Measurements from ENCODE around the gene ZNF776.
"Not testable (repeated sequence)": the region's sequence is repeated elsewhere in the genome, so short reads cannot be mapped to it uniquely, and the experiment has no call there.

ZNF776 gene

GRCh38 chr19:57786906-57787305 is 40.3 kb downstream of the ZNF776 start:
- Histone ChIP-seq H3K27ac (ENCODE audit: low read depth, low read length) (no peak overlapping the region), H3K36me3 (ENCODE audit: control insufficient read depth, insufficient read depth, low read length) (peaks cover 15% of the 10 kb centered on the region)

GRCh38 chr19:57788114-57788692 is 41.6 kb downstream of the ZNF776 start:
- no peaks in the 10 kb centered on the region for H3K27me3 ChIP-seq (ENCODE audit: control insufficient read depth, insufficient read depth, low read length)
- no peaks in the 10 kb centered on the region for H3K4me1 ChIP-seq (ENCODE audit: control insufficient read depth, insufficient read depth, low read length)
- no peak overlapping the region for H3K4me3 ChIP-seq (ENCODE audit: low read length)
- no peak overlapping the region for H3K27ac ChIP-seq (ENCODE audit: low read depth, low read length)
- H3K36me3 ChIP-seq (ENCODE audit: control insufficient read depth, insufficient read depth, low read length) = peaks cover 15% of the 10 kb centered on the region
- H3K9ac ChIP-seq (ENCODE audit: low read length) = no peak overlapping the region

More at GRCh38 chr19:57786906-57787305, 40.3 kb downstream of the ZNF776 start:
- Histone ChIP-seq H3K4me3 (ENCODE audit: low read length) (no peak overlapping the region), H3K4me1 (ENCODE audit: control insufficient read depth, insufficient read depth, low read length) (no peaks in the 10 kb centered on the region), H3K9ac (ENCODE audit: low read length) (no peak overlapping the region), H3K27me3 (ENCODE audit: control insufficient read depth, insufficient read depth, low read length) (no peaks in the 10 kb centered on the region)

DNA sequence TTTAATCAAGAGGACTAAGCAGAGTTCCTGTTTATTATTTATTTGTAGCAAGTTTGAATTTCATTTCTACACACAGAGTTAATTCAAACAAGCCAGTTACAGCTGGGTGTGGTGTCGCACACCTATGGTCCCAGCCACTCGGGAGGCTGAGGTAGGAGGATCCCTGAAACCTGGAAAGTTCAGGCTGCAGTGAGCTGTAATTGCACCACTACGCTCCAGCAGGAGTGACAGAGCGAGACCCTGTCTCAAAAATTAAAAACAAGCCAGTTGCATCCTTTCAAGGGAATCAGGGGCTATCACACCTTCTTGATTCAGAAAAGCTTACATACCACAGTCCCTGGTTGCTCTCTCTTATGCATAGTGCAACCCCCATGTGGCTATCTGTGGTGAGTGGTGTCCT is 42.7 kb downstream of the ZNF776 start:
- Histone ChIP-seq H3K27ac (ENCODE audit: low read depth, low read length) (no peak overlapping the region), H3K4me3 (ENCODE audit: low read length) (no peak overlapping the region), H3K4me1 (ENCODE audit: control insufficient read depth, insufficient read depth, low read length) (no peaks in the 10 kb centered on the region), H3K27me3 (ENCODE audit: control insufficient read depth, insufficient read depth, low read length) (no peaks in the 10 kb centered on the region), H3K36me3 (ENCODE audit: control insufficient read depth, insufficient read depth, low read length) (peaks cover 15% of the 10 kb centered on the region), H3K9ac (ENCODE audit: low read length) (no peak overlapping the region)

DNA sequence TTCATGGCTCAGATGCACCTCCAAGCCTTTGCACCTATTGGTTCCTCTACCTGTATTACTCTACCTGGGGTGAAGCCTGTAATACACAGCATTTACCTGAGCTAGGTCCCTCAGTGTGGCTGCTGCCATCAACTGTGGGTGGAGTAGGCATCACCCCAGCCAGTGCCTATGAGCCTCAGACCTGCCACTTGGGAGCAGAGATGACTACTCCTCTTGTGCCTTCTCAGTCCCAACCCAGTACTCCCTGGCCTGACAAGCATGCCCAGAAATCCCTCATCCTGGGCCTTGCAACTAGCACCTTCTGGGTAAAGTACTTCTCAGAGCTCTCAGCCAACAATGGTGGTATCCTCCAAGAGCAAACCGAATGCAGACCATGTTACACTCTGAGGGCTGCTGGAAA is 50.0 kb downstream of the ZNF776 start:
- H3K27ac ChIP-seq (ENCODE audit: low read depth, low read length); H3K9ac ChIP-seq (ENCODE audit: low read length); H3K36me3 ChIP-seq (ENCODE audit: control insufficient read depth, insufficient read depth, low read length); H3K27me3 ChIP-seq (ENCODE audit: control insufficient read depth, insufficient read depth, low read length); H3K4me3 ChIP-seq (ENCODE audit: low read length); H3K4me1 ChIP-seq (ENCODE audit: control insufficient read depth, insufficient read depth, low read length): not testable (repeated sequence)

DNA sequence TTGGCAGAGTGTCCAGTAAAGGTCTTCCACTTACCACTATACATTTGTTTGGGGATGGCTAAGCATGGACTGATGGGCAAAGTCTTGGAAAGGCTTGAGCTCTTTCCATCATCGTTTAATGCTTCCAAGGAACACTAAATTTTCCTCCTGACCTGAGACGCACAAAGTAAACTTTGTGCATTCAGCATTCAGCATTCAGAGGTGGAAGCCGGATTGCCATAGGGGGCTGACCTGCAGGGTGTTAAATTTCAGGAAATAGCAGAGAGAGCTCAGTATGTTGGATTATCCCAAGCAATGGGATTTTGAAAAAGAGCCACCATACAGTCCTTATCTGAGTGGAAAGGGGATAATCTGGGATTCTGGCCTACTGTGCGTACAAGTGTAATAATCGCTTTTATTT is 54.1 kb downstream of the ZNF776 start:
- Histone ChIP-seq H3K9ac (ENCODE audit: low read length) (no peak overlapping the region), H3K4me1 (ENCODE audit: control insufficient read depth, insufficient read depth, low read length) (no peaks in the 10 kb centered on the region), H3K27me3 (ENCODE audit: control insufficient read depth, insufficient read depth, low read length) (no peaks in the 10 kb centered on the region), H3K4me3 (ENCODE audit: low read length) (no peak overlapping the region), H3K27ac (ENCODE audit: low read depth, low read length) (no peak overlapping the region), H3K36me3 (ENCODE audit: control insufficient read depth, insufficient read depth, low read length) (peaks cover 3% of the 10 kb centered on the region)

- H3K4me3 ChIP-seq (ENCODE audit: low read length) = no peak overlapping the region
- H3K9ac ChIP-seq (ENCODE audit: low read length) = no peak overlapping the region
- H3K4me1 ChIP-seq (ENCODE audit: control insufficient read depth, insufficient read depth, low read length) = no peaks in the 10 kb centered on the region
- no peak overlapping the region for H3K27ac ChIP-seq (ENCODE audit: low read depth, low read length)
- H3K36me3 ChIP-seq (ENCODE audit: control insufficient read depth, insufficient read depth, low read length) = no peaks in the 10 kb centered on the region
- no peaks in the 10 kb centered on the region for H3K27me3 ChIP-seq (ENCODE audit: control insufficient read depth, insufficient read depth, low read length)
Measured at GRCh38 chr19:57802269-57802668, 55.7 kb downstream of the ZNF776 start.

- Histone ChIP-seq H3K9ac (ENCODE audit: low read length) (peak overlapping the region; percentile 46), H3K36me3 (ENCODE audit: control insufficient read depth, insufficient read depth, low read length) (no peaks in the 10 kb centered on the region), H3K27me3 (ENCODE audit: control insufficient read depth, insufficient read depth, low read length) (no peaks in the 10 kb centered on the region), H3K27ac (ENCODE audit: low read depth, low read length) (peak overlapping the region; percentile 65), H3K4me3 (ENCODE audit: low read length) (peak overlapping the region; percentile 64), H3K4me1 (ENCODE audit: control insufficient read depth, insufficient read depth, low read length) (no peaks in the 10 kb centered on the region)
Measured at GRCh38 chr19:57803265-57803593, 56.6 kb downstream of the ZNF776 start.

- peak overlapping the region; percentile 46 for H3K9ac ChIP-seq (ENCODE audit: low read length)
- peak overlapping the region; percentile 65 for H3K27ac ChIP-seq (ENCODE audit: low read depth, low read length)
- no peaks in the 10 kb centered on the region for H3K4me1 ChIP-seq (ENCODE audit: control insufficient read depth, insufficient read depth, low read length)
- peaks cover 4% of the 10 kb centered on the region for H3K36me3 ChIP-seq (ENCODE audit: control insufficient read depth, insufficient read depth, low read length)
- no peaks in the 10 kb centered on the region for H3K27me3 ChIP-seq (ENCODE audit: control insufficient read depth, insufficient read depth, low read length)
- peak overlapping the region; percentile 64 for H3K4me3 ChIP-seq (ENCODE audit: low read length)
Measured at GRCh38 chr19:57803594-57804325, 57.1 kb downstream of the ZNF776 start.

DNA sequence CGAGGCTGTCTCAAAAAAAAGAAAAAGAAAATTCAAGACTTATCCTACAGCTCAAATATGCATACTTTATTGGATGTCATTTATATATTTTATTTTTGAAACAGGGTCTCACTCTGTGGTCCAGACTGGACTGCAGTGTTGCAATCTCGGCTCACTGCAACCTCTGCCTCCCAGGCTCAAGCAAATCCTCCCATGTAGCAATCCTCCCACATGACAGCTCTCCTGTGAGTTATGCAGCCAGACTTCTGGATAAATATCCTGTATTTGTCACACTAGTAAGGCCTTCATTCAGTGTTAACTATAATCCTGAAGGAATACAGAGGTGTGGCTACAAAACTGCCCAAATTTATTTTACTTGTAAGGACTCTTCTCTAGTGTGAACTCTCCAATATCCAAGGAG is 60.9 kb downstream of the ZNF776 start:
- Histone ChIP-seq H3K27me3 (ENCODE audit: control insufficient read depth, insufficient read depth, low read length) (no peaks in the 10 kb centered on the region), H3K4me3 (ENCODE audit: low read length) (no peak overlapping the region), H3K36me3 (ENCODE audit: control insufficient read depth, insufficient read depth, low read length) (peaks cover 13% of the 10 kb centered on the region), H3K27ac (ENCODE audit: low read depth, low read length) (no peak overlapping the region), H3K9ac (ENCODE audit: low read length) (no peak overlapping the region), H3K4me1 (ENCODE audit: control insufficient read depth, insufficient read depth, low read length) (no peaks in the 10 kb centered on the region)
